Subcutaneous abdominal adipose tissue (tissue), 5 donors: ENCODE measurements around the gene CDK11B.
"Not testable (repeated sequence)": the region's sequence is repeated elsewhere in the genome, so short reads cannot be mapped to it uniquely, and the experiment has no call there.

ENCODE experiments used
- H3K27ac ChIP-seq: one replicate; pipeline ENCODE4 v1.7.0; 2013; ENCODE audit warnings: low read depth, mild to moderate bottlenecking, inconsistent platforms, low read length, moderate library complexity
- H3K27me3 ChIP-seq, 5 donors: one replicate each; pipeline ENCODE4 v1.7.0; 2013; ENCODE audit warnings: low read length in 5 of 5, inconsistent platforms in 1 of 5; ENCODE audit not compliant: control insufficient read depth in 5 of 5, insufficient read depth in 4 of 5
- H3K36me3 ChIP-seq, 5 donors: one replicate each; pipeline ENCODE4 v1.7.0; 2013; ENCODE audit warnings: low read length in 5 of 5; ENCODE audit not compliant: control insufficient read depth in 5 of 5, insufficient read depth in 5 of 5
- H3K4me1 ChIP-seq, 5 donors: one replicate each; pipeline ENCODE4 v1.7.0; 2013; ENCODE audit warnings: low read length in 5 of 5, mild to moderate bottlenecking in 3 of 5, moderate library complexity in 1 of 5; ENCODE audit not compliant: control insufficient read depth in 5 of 5, insufficient read depth in 5 of 5
- H3K4me3 ChIP-seq, 5 donors: one replicate each; pipeline ENCODE4 v1.7.0; 2013; ENCODE audit warnings: low read length in 5 of 5, low read depth in 1 of 5
- H3K9ac ChIP-seq, 5 donors: one replicate each; pipeline ENCODE4 v1.7.0; 2013; ENCODE audit warnings: low read length in 5 of 5, mild to moderate bottlenecking in 4 of 5, moderate library complexity in 3 of 5
- H3K9me3 ChIP-seq, 5 donors: one replicate each; pipeline ENCODE4 v1.7.0; 2013; ENCODE audit warnings: low read length in 5 of 5; ENCODE audit not compliant: control insufficient read depth in 5 of 5
- donor health status: healthy.
- donor health status: healthy.
- donor health status: healthy.
- donor health status: healthy.
- donor health status: healthy.

Gene CDK11B

DNA sequence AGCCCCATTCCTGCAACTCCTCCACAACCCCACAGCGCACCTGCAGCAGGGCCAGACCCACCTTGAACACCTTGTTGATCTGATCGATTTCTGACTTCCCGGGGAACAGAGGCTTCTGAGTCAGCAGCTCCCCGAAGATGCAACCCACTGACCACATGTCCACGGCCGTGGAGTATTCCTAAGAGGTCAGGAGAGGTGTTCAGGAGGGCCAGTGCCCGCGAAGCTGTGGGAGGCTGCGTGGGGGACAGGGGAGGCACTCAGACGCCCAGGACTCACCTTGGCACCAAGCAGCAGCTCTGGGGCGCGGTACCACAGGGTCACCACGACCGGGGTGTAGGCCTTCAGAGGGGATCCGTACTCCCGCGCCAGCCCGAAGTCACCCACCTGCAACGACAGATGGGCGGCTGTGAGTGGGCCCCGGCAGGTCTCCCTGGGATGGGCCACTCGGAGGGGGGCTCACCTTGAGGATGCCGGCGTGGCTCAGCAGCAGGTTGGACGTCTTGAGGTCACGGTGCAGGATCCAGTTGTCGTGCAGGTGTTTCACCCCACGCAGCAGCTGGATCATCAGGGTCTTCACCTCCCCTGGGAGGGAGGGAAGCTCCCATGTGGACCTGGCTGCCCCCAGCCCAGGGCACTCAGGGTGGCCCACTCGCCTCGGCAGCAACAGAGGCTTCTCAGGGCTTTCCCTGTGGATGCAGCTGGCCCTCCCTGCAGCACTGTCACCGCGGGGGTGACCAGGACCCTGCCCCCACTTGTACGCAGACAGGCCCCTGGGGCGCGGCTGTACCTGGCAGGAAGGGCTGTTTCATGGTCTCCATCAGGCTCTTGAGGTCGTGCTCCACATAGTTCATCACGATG, 22.0 kb downstream of the CDK11B start:
- H3K9me3 ChIP-seq, H3K4me1 ChIP-seq, H3K27ac ChIP-seq, H3K4me3 ChIP-seq, H3K27me3 ChIP-seq, H3K9ac ChIP-seq: not testable (repeated sequence)
- peaks cover 0 to 33% (median 18%) of the 10 kb centered on the region in 5 donors for H3K36me3 ChIP-seq

DNA sequence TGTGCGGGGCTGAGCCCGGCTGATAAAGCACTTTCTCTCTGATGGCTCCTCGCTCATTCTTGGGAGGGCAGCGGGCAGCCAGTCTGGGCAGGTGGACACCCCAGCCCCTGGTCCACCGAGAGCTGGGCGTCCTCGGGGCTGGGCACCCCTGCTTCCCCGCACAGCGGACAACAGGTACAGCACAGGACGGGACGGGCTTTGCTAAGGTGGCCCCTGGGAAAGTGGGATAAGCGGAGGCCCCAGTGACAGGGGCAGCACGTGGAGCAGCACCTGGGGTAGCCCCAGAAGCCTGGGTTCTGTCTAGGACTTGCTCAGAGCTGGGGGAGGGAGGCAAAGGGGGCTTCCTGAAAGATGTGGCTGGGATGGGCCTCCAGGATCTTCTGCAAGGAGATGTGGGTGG, 24.2 kb downstream of the CDK11B start:
- Histone ChIP-seq H3K4me1 (peaks cover 0 to 11% (median 5%) of the 10 kb centered on the region in 5 donors), H3K36me3 (peaks cover 0 to 26% (median 18%) of the 10 kb centered on the region in 5 donors)
- not testable (repeated sequence) for H3K27ac ChIP-seq, H3K9ac ChIP-seq, H3K27me3 ChIP-seq, H3K4me3 ChIP-seq, H3K9me3 ChIP-seq

- H3K9me3 ChIP-seq, result not testable (repeated sequence)
Observed at GRCh38 chr1:1633409-1633808, 25.4 kb downstream of the CDK11B start.

DNA sequence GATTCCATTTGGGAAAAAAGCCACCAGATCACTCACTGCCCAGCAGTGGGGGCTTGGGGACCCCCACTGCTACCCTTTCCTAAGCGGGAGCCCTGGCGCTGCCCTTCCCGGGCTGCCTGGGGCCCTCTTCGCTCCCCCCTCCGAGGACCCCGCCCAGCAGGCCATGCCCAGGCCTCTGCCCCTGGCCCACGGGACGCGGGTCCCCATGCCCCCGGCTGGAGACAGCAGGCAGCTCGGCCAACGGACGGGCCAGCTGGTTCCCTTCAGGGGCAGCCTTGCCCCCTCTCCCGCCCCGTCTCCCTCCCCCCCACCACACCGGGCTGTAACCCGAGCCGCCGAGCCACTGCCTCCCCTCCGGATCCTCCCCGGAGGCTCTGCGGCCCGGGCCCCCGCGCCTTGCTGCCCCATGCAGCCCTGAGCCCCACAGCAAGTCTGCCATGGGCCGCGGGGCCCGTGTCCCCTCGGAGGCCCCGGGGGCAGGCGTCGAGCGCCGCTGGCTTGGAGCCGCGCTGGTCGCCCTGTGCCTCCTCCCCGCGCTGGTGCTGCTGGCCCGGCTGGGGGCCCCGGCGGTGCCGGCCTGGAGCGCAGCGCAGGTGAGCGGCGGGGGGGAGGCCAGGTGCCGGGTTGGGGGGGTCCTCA, 26.9 kb downstream of the CDK11B start, which contains the start of gene MMP23B:
Gene MMP23B (plus strand): TSS at position 392 of the 639 bp plus-strand sequence. CDS start 46 bp downstream, at position 438.
- peaks cover 0 to 11% (median 5%) of the 10 kb centered on the region in 5 donors for H3K4me1 ChIP-seq
- H3K4me3 ChIP-seq, result peak within 1 kb of the TSS in 1 of 5 donors; percentile 22
- H3K27me3 ChIP-seq, result peaks cover 0 to 15% (median 3%) of the 10 kb centered on the region in 5 donors
- H3K36me3 ChIP-seq, result peaks cover 0 to 25% (median 20%) of the 10 kb centered on the region in 5 donors
- H3K27ac ChIP-seq, result no peak within 1 kb of the TSS
- H3K9ac ChIP-seq, result no peak within 1 kb of the TSS
- no peaks in the 10 kb centered on the region for H3K9me3 ChIP-seq

More at GRCh38 chr1:1633409-1633808, 25.4 kb downstream of the CDK11B start:
- H3K27ac ChIP-seq, H3K9ac ChIP-seq, H3K4me3 ChIP-seq: not testable (repeated sequence)
- H3K27me3 ChIP-seq, result peaks cover 0 to 11% (median 2%) of the 10 kb centered on the region in 5 donors
- peaks cover 0 to 20% (median 16%) of the 10 kb centered on the region in 5 donors for H3K36me3 ChIP-seq
- peaks cover 0 to 11% (median 5%) of the 10 kb centered on the region in 5 donors for H3K4me1 ChIP-seq

DNA sequence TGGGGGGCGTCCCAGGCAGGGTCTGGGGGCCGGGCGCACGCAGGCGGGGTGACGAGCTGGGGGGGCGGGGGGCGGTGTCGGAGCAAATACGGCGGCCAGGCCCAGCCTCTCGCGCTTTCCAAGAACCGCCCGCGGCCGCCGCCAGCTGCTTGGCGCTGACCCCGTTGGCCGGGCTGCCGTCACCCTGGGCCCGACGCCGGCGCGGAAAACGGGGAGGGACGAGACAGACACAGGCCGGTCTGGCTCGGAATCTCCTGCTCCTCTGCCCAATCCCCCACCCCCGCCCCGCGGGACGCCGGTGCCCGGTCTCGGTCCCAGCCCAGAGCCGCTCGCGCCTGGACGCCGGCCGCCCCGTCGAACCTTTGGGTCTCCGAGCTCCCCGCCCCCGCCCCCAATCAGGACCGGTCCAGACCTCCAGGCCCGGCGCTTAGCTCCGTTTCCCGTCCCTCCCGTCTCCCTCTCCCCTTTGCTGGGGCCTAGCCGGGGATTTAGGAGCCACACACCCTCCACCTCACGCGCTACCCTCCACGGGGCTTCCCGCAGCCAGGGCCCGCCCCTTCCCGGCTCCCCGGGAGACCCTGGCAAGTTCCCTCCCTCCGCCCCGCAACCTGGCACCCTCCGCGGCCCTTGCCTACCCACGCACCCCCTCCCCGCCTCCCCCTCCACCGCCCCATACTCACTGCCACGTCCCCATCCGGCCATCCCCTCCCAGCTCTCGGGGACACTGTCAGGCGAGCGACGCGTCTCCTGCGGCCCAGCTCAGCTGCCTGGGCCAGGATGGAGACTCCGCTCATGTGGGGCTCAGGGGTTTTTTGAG, 27.6 kb downstream of the CDK11B start:
- Histone ChIP-seq H3K4me3 (peak overlapping the region in 1 of 5 donors; percentile 22), H3K4me1 (peaks cover 0 to 11% (median 5%) of the 10 kb centered on the region in 5 donors), H3K9ac (no peak overlapping the region), H3K27me3 (peaks cover 0 to 15% (median 3%) of the 10 kb centered on the region in 5 donors), H3K27ac (no peak overlapping the region), H3K36me3 (peaks cover 0 to 20% (median 15%) of the 10 kb centered on the region in 5 donors), H3K9me3 (no peaks in the 10 kb centered on the region)

DNA sequence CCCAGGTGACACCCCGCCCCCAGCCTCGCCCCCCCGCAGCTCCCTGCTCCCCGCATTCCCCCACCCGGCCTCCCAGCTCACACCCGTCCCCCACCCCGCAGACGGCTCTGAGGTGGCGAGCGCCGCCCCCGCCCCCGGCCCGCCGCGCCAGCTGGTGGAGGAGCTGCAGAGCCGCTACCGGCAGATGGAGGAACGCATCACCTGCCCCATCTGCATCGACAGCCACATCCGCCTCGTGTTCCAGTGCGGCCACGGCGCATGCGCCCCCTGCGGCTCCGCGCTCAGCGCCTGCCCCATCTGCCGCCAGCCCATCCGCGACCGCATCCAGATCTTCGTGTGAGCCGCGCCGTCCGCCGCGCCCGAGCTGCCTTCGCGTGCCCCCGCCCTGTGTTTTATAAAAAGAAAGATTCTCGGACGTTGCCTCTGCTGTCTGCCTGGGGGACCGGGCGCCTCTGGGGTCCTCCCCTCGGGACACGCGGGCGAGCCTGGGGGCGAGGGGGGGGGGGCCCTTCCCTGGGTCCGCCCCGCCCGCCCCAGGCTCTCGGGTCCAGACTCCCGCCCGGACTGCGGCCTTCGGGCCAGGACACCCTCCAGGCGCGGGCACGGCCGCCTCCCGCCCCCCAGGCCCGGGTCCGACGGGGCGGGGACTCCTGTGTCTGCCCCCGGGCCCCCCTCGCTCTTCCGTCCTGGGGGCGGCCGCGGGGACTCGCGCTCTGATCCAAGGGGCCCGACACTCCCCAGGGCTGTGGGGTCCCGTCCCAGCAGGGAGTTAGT, 28.4 kb downstream of the CDK11B start:
- H3K36me3 ChIP-seq, result peaks cover 0 to 19% (median 17%) of the 10 kb centered on the region in 5 donors
- peak overlapping the region in 1 of 5 donors; percentile 30 for H3K4me3 ChIP-seq
- H3K9me3 ChIP-seq, result no peaks in the 10 kb centered on the region
- no peak overlapping the region for H3K27ac ChIP-seq
- H3K27me3 ChIP-seq, result peaks cover 0 to 15% (median 3%) of the 10 kb centered on the region in 5 donors
- H3K9ac ChIP-seq, result no peak overlapping the region
- peaks cover 0 to 11% (median 5%) of the 10 kb centered on the region in 5 donors for H3K4me1 ChIP-seq

GRCh38 chr1:1629430-1630190, 29.2 kb downstream of the CDK11B start:
- Histone ChIP-seq H3K27me3 (peaks cover 0 to 15% (median 3%) of the 10 kb centered on the region in 5 donors), H3K9me3 (no peaks in the 10 kb centered on the region), H3K9ac (no peak overlapping the region), H3K4me3 (no peak overlapping the region), H3K36me3 (peaks cover 0 to 22% (median 19%) of the 10 kb centered on the region in 5 donors), H3K4me1 (peaks cover 0 to 11% (median 5%) of the 10 kb centered on the region in 5 donors), H3K27ac (no peak overlapping the region)

- Histone ChIP-seq H3K36me3 (peaks cover 0 to 27% (median 23%) of the 10 kb centered on the region in 5 donors), H3K27ac (no peak overlapping the region), H3K27me3 (peaks cover 0 to 15% (median 3%) of the 10 kb centered on the region in 5 donors), H3K4me1 (peaks cover 0 to 11% (median 5%) of the 10 kb centered on the region in 5 donors), H3K9me3 (no peaks in the 10 kb centered on the region), H3K4me3 (no peak overlapping the region), H3K9ac (no peak overlapping the region)
Observed at GRCh38 chr1:1628754-1629429, 29.9 kb downstream of the CDK11B start.
